Right lobe of liver (tissue), 6 donors: ENCODE measurements around the gene PEAK1. TPM values are rescaled to one million over a fixed set of nuclear protein-coding genes. Genes with fewer than 3 reads are reported as not detected.

ENCODE experiments used
- ATAC-seq, 4 donors: fragments of 200-7000 bp; cut with Tn5 transposase; one replicate each; pipeline ENCODE4 v1.9.1; 2020; ENCODE audit warnings: mild to moderate bottlenecking in 4 of 4, moderate library complexity in 4 of 4
- DNase-seq, 3 donors: peaks; one replicate each; pipeline ENCODE4 v3.0.0-alpha.2; 2020
- H3K27ac ChIP-seq, 3 donors: fragments of 200-600 bp; one replicate each; pipeline ENCODE4 v1.8.0; 2022
- H3K27me3 ChIP-seq, 2 donors: fragments of 200-600 bp; one replicate each; pipeline ENCODE4 v1.8.0; 2022
- H3K36me3 ChIP-seq, 4 donors: fragments of 200-600 bp; sonication (generic) in 1 of 4; one replicate each; pipeline versions ENCODE4 v1.5.1 to v1.8.0; 2017 to 2022; ENCODE audit warnings: control low read depth in 1 of 4
- H3K4me1 ChIP-seq, 4 donors: fragments of 200-600 bp; sonication (generic) in 1 of 4; one replicate each; pipeline versions ENCODE4 v1.5.1 to v1.8.0; 2017 to 2022; ENCODE audit warnings: control low read depth in 1 of 4
- H3K4me3 ChIP-seq, 3 donors: fragments of 200-600 bp; one replicate each; pipeline ENCODE4 v1.8.0; 2022
- H3K9me3 ChIP-seq, 4 donors: fragments of 200-600 bp; sonication (generic) in 1 of 4; one replicate each; pipeline versions ENCODE4 v1.5.1 to v1.8.0; 2017 to 2022; ENCODE audit warnings: control low read depth in 1 of 4
- POLR2A ChIP-seq: fragments of 450-650 bp; IDR thresholded peaks from one replicate; pipeline ENCODE4 v1.6.1; 2017; ENCODE audit warnings: antibody characterized with exemption, mild to moderate bottlenecking
- whole genome bisulfite sequencing: methylation state at CpG from one replicate; pipeline ENCODE4 v1.1.6; 2018; ENCODE audit warnings: low coverage, low lambda C conversion rate; ENCODE audit not compliant: insufficient coverage; ENCODE audit errors: missing lambda C conversion rate; 5-methylcytosine and 5-hydroxymethylcytosine counted together
- intact Hi-C, 2 donors: fragments of 100-400 bp; cut with DNase I; formaldehyde crosslinking; loops; one replicate each; pipeline versions ENCODE4 v1.11.2 to v1.14.1; 2022
- total RNA-seq, 6 experiments: library from RNA; depleted of rRNA in 2 of 6; stranded (reverse); fragments of >200 nt in 2 of 6; fragmentation: NEBNext Ultra II Directional in 3 of 6; extraction: Animal tissue kit (Norgen Biotek cat#: 25700) in 3 of 6; gene quantifications; one replicate each; pipeline versions ENCODE4 v1.1.0 to v1.2.4, GENCODE V29; 2016 to 2023
- TF ChIP-seq, protein P1 (sequence below), 4 donors: fragments of 200-600 bp in 3 of 4; fragments of 450-650 bp in 1 of 4; IDR thresholded peaks; one replicate each; pipeline versions ENCODE4 v1.5.1 to v1.8.0; 2016 to 2022; ENCODE audit warnings: antibody characterized with exemption in 4 of 4, mild to moderate bottlenecking in 2 of 4
- donor health status: DM: no; HTN: yes; CAD: no.
- donor health status: DM: no; HTN: no; CAD: no.
- donor health status: DM: no; HTN: no; CAD: no.
- donor health status: DM: no; HTN: yes; CAD: no.
- donor health status: DM: no; HTN: yes; CAD: no.

PEAK1 gene
- total RNA-seq, 6 experiments from 2014 or later, result 5.9 to 18.4 (median 10.1) TPM

DNA sequence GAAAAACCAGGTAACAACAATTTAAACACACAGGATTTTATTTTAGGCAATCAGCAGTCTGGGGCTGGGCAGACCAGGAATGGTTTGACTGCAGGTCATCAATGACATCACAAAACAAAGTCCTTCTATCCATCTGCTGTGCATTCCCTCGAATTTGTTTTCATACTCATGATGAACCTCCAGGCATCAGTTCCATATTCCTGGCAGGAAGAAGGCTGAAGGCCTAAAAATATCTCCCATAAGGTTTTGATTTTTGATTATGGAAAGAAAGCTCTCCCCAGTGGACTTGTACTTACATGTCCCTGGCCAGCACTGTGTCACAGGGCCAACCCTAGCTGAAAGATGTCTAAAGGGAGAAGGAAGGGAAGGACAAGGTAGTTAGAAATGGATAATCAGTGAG lies 107.4 kb downstream of the PEAK1 start:
- H3K36me3 ChIP-seq, result no peaks in the 10 kb centered on the region
- no peak for DNase-seq
- ATAC-seq, result no peak
- H3K4me3 ChIP-seq, result no peak overlapping the region
- 60% methylated on average over 1 of the region's 1 CpG for WGBS
- intact Hi-C loops, result no loop called here
- no peaks in the 10 kb centered on the region for H3K27me3 ChIP-seq
- no peaks in the 10 kb centered on the region for H3K4me1 ChIP-seq
- TF ChIP-seq, protein P1, sequence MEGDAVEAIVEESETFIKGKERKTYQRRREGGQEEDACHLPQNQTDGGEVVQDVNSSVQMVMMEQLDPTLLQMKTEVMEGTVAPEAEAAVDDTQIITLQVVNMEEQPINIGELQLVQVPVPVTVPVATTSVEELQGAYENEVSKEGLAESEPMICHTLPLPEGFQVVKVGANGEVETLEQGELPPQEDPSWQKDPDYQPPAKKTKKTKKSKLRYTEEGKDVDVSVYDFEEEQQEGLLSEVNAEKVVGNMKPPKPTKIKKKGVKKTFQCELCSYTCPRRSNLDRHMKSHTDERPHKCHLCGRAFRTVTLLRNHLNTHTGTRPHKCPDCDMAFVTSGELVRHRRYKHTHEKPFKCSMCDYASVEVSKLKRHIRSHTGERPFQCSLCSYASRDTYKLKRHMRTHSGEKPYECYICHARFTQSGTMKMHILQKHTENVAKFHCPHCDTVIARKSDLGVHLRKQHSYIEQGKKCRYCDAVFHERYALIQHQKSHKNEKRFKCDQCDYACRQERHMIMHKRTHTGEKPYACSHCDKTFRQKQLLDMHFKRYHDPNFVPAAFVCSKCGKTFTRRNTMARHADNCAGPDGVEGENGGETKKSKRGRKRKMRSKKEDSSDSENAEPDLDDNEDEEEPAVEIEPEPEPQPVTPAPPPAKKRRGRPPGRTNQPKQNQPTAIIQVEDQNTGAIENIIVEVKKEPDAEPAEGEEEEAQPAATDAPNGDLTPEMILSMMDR (IDR thresholded peaks at IDR 0.05), result no peak
- no peak for TF ChIP-seq POLR2A
- H3K9me3 ChIP-seq, result no peaks in the 10 kb centered on the region
- no peak overlapping the region for H3K27ac ChIP-seq

DNA sequence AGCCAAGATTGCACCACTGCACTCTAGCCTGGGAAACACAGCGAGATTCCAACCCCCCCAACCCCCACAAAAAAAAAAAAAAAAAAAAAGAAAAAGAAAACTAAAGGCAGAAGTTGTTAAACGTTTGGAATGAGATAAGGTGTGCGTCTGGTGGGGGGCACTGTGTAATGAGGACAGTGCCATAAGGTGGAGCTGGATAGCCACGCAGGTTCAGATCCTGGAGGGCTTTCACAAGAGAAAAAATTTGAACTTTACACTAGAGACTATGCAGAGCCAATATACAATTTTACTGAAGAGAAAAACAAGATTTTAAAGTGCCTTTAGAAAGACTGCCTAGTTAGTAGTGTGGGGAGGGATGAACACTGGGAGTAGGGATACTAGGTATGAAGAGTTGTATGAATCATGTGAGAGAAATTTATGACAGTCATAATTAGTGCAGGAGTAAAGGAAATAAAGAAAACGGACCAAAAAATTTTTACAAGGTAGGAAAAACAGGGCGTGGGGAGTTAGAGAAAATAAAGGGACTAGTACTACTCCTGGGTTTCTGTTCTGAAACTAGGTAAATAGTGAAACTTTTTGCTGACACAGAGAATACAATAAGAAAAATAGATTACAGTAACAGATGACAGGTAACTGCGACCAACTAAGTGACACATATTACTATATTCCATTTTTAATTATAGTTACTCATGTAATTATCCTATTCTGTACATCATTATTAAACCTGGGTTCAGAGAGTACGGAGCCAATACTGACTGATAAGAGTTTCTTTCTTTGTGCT lies 108.1 kb downstream of the PEAK1 start:
- Histone ChIP-seq H3K4me3 (no peak overlapping the region), H3K27me3 (no peaks in the 10 kb centered on the region), H3K9me3 (no peaks in the 10 kb centered on the region), H3K36me3 (no peaks in the 10 kb centered on the region), H3K4me1 (no peaks in the 10 kb centered on the region), H3K27ac (no peak overlapping the region)
- TF ChIP-seq, protein P1 (IDR thresholded peaks at IDR 0.05), result no peak
- no peak for TF ChIP-seq POLR2A
- 80% methylated on average over 8 of the region's 8 CpGs for WGBS
- intact Hi-C loops, result no loop called here
- ATAC-seq (no peak), DNase-seq (no peak)

DNA sequence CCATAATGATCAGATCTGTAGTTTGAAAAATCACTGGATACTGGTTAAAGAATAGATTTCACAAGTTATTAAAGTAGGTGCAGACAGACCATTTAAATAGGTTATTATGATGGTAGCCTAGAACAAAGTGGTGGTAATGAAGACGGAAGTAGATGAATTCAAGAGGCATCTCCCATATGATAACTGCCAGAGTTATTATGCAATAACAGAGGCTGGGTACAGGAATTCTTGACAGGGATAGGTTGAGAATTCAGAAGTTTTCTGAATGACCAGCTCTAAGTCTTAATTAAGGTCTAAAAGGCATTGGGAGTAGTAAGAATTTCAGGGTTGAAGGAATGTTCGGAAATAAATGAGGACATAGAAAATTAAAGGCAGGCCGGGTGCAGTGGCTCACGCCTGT lies 108.9 kb downstream of the PEAK1 start:
- DNase-seq, result no peak
- no peak overlapping the region for H3K4me3 ChIP-seq
- TF ChIP-seq POLR2A, result no peak
- TF ChIP-seq, protein P1 (IDR thresholded peaks at IDR 0.05), result no peak
- no peak overlapping the region for H3K27ac ChIP-seq
- no peaks in the 10 kb centered on the region for H3K27me3 ChIP-seq
- 95% methylated on average over 4 of the region's 4 CpGs for WGBS
- ATAC-seq, result no peak
- no peaks in the 10 kb centered on the region for H3K36me3 ChIP-seq
- intact Hi-C loops, result no loop called here
- no peaks in the 10 kb centered on the region for H3K9me3 ChIP-seq
- no peaks in the 10 kb centered on the region for H3K4me1 ChIP-seq

DNA sequence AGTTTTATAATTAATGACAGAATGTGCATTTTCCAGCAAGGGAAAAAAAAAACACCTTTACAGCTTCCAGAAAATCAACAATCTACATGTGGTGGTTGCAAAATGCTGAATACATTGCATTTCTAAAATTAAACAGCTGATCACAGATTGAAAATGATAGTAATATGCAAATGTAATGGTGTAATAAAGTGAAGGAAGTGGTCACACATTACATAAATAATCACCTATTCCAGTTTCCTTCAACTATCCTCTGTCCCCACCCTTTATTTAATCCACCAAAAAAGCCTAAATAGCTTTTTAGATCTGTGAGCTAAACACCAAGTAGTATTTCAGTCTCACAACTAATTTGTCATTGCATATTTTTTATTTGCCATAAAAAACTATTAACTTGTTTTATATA lies 110.5 kb downstream of the PEAK1 start:
- no peak overlapping the region for H3K4me3 ChIP-seq
- no peaks in the 10 kb centered on the region for H3K9me3 ChIP-seq
- H3K36me3 ChIP-seq, result no peaks in the 10 kb centered on the region
- TF ChIP-seq, protein P1 (IDR thresholded peaks at IDR 0.05), result no peak
- no peak for TF ChIP-seq POLR2A
- intact Hi-C loops, result no loop called here
- no peak for ATAC-seq
- no peaks in the 10 kb centered on the region for H3K27me3 ChIP-seq
- H3K4me1 ChIP-seq, result no peaks in the 10 kb centered on the region
- no peak overlapping the region for H3K27ac ChIP-seq
- no peak for DNase-seq
